Neural progenitor cell (in vitro differentiated cells): ENCODE data around the gene GNAI2.

Experiments
- EZH2 ChIP-seq: fragments of 200-600 bp; sonication (generic); IDR thresholded peaks from 2 replicates; pipeline ENCODE4 v1.6.1; 2017; ENCODE audit warnings: antibody characterized with exemption, mild to moderate bottlenecking, moderate library complexity
- EZH2phosphoT487 ChIP-seq: fragments of 200-600 bp; sonication (generic); IDR thresholded peaks from 2 replicates; pipeline ENCODE4 v1.6.1; 2017; ENCODE audit warnings: antibody characterized with exemption
- TF ChIP-seq, protein P1 (sequence below): fragments of 200-600 bp; sonication (generic); IDR thresholded peaks from 2 replicates; pipeline ENCODE4 v1.5.1; 2017; ENCODE audit warnings: antibody characterized with exemption, mild to moderate bottlenecking

DNA sequence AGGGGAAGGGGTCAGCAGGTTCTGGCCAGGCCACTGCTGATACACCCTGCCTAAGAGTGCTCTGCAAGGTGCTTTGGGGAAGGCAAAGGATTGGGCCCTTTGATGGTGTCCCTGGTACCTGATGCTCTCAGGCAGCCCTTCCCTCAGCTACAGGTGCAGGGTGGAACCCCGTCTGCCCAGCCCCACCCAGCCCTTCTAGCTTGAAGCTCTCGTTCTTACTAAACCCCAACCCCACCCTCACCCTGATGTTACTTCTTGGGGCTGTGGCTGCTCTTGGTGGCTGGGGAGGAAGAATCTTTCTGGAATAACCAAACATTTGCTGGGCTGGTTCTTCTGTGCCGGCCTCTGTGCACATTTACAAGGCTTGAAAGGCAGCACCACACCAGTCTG is 6.4 kb downstream of the GNAI2 start:
- TF ChIP-seq, protein P1, sequence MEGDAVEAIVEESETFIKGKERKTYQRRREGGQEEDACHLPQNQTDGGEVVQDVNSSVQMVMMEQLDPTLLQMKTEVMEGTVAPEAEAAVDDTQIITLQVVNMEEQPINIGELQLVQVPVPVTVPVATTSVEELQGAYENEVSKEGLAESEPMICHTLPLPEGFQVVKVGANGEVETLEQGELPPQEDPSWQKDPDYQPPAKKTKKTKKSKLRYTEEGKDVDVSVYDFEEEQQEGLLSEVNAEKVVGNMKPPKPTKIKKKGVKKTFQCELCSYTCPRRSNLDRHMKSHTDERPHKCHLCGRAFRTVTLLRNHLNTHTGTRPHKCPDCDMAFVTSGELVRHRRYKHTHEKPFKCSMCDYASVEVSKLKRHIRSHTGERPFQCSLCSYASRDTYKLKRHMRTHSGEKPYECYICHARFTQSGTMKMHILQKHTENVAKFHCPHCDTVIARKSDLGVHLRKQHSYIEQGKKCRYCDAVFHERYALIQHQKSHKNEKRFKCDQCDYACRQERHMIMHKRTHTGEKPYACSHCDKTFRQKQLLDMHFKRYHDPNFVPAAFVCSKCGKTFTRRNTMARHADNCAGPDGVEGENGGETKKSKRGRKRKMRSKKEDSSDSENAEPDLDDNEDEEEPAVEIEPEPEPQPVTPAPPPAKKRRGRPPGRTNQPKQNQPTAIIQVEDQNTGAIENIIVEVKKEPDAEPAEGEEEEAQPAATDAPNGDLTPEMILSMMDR: no peak
- TF ChIP-seq EZH2: no peak
- no peak for TF ChIP-seq EZH2phosphoT487
